ENCODE results near the gene SORCS2.

Gene SORCS2

DNA sequence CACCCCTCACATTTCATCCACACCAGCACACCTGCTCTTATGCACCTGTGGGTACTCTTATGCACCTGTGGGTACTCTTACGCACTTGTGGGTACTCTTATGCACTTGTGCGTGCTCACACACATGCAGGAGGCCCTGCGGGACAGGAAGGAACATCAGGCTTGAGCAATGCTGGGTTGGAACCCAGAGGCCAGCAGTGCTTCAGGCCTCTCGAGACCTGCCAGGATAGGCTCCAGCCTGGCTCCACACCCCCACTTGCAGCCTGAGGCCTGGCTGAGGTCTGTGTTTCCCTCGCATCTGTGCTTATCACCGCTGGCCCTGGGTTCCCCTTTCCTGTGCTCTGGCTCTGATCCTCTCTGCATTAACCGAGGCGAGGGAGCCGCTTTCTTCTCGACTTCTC, 34.7 kb downstream of the SORCS2 start:
- in situ Hi-C loops (cut with HindIII; ENCODE audit: low pct_unique_long_range_greater_than_20kb, low sequenced_read_pairs): no loop called here
- no peak for TF ChIP-seq JUND (IDR thresholded peaks at IDR 0.05; ENCODE audit: low read depth)
- DNase-seq (ENCODE audit: low read depth in 1 of 2, low spot score in 1 of 2): no peak

DNA sequence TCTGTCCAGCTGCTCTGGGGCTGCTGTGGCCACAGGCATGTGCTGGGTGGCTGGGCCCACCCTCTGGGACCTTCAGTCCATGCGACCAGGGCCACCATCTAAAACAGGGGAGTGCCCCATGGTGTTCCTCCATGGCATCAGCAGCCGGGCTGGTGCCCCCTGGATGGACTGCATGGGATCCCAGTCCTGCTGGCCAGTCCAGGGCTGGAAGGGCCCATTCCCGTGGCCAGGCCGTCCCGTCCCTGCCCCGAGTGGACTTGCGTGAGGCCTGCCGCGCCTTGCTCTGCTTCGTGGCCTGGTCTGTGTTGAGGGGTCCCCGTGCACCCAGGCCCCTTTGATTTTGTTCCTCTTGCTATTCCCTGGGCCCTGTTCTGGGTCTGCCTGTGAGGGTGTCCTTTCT, 36.4 kb downstream of the SORCS2 start:
- in situ Hi-C loops (cut with HindIII; ENCODE audit: low pct_unique_long_range_greater_than_20kb, low sequenced_read_pairs): no loop called here
- DNase-seq (ENCODE audit: low read depth in 1 of 2, low spot score in 1 of 2): no peak
- TF ChIP-seq JUND (IDR thresholded peaks at IDR 0.05; ENCODE audit: low read depth): no peak

DNA sequence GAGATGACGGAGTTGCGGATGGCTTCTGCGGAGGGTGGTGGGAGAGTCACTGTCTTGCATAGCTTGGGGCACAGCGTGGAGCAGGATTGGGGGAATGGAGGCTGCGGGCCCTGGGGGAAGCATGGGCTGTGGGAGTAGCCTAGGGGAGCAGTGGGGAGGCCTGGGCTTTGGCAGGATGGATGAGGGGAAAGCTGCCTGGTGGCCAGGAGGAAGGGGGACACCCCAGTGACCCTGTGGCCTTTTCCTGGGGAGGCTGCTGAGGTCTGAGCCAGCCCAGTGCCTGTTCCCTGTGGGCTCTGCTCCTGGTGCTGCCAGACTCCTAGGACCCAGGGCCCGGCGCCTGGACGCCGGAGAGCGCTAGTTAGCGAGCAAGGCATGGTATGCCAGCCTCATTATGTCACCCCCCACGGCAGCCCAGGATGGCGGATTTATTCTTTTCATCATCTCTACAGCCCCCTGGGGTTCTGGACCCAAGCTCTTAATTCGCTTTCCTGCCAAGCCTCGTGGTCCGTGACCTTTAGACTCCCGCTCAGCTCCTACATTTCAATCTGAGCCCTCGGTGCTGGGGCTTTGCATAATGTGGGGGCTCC, 39.8 kb downstream of the SORCS2 start:
- DNase-seq (ENCODE audit: low read depth in 1 of 2, low spot score in 1 of 2): no peak
- no peak for TF ChIP-seq JUND (IDR thresholded peaks at IDR 0.05; ENCODE audit: low read depth)
- in situ Hi-C loops (cut with HindIII; ENCODE audit: low pct_unique_long_range_greater_than_20kb, low sequenced_read_pairs): no loop called here

DNA sequence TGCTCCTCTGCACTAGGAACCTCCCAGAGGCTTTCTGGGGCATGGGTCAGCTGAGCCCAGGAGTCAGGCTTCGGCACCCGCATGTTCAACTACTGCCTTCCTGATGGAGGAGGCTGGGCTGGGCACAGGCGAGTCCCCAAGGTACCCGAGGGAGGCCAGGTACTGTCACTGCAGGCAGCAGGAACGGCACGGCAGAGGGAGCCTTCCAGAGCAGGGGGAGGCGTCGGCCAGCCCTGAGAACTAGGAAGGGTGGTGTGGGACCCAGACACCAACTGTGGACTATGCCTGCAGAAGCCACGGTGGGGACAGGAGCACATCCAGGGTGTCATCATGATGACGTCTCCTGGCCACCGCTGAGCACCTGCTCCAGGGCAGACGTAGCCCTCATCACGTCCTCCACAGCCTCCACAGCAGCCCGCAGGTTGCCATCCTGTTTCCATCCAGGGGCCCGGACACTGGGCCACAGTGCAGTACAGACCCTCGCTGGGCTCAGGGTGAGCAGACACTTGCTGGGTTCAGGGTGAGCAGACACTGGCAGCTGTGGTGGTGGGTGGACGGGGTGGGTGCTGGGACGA, 40.8 kb downstream of the SORCS2 start:
- DNase-seq (ENCODE audit: low read depth in 1 of 2, low spot score in 1 of 2): no peak
- TF ChIP-seq JUND (IDR thresholded peaks at IDR 0.05; ENCODE audit: low read depth): no peak
- in situ Hi-C loops (cut with HindIII; ENCODE audit: low pct_unique_long_range_greater_than_20kb, low sequenced_read_pairs): no loop called here

DNA sequence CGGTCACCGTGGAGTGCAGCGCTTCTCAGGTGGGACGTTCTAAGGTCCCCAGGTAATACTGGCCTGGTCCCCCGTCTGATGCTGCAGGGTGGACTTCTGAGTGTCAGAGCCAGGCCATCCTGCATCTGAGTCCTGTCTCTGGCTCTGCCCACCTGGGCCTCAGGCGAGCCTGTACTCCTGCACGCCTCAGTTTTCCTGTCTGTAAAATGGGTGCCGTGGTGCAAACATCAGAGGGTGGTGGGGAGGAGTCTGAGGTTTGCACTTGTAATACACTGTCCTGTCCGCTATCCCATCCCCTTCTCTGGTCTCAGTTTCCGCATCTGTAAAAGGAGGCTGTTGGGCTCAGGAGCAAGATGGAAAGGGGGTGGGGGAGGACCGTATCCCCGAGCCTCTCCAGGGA, 41.3 kb downstream of the SORCS2 start:
- DNase-seq (ENCODE audit: low read depth in 1 of 2, low spot score in 1 of 2): no peak
- no peak for TF ChIP-seq JUND (IDR thresholded peaks at IDR 0.05; ENCODE audit: low read depth)
- in situ Hi-C loops (cut with HindIII; ENCODE audit: low pct_unique_long_range_greater_than_20kb, low sequenced_read_pairs): no loop called here

DNA sequence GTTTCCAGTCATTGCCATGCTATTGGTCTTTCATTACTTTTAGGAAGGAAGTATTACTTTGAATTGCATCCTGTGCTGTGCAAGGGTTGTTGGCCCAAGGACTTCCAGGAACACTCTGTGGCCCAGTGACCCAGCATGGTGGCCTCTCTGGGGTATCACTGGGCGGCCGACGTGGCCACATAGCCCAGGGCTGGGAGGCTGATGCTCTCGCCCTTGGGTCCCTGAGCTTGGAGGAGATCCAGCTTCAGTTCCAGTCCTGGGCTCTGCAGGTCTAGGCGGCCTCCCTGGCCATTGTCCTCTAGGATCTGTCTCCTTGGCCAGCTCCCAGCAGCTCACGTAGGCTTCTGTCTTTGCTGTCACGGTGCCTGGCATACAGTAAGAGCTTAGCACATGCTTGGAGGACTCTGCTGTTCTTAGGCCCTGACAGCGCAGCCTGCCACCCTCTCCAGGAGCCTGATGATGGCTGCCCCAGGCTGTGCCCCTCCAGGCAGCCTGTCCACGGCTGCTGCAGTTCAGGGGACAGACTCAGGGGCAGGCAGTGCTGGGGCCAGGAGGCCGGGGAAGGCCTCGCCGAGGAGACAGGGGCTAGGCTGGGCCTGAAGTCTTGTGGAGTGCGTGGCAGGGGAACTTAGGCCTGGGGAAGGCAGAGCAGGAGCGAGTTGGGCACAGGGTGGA, 42.2 kb downstream of the SORCS2 start:
- in situ Hi-C loops (cut with HindIII; ENCODE audit: low pct_unique_long_range_greater_than_20kb, low sequenced_read_pairs): no loop called here
- no peak for TF ChIP-seq JUND (IDR thresholded peaks at IDR 0.05; ENCODE audit: low read depth)

DNA sequence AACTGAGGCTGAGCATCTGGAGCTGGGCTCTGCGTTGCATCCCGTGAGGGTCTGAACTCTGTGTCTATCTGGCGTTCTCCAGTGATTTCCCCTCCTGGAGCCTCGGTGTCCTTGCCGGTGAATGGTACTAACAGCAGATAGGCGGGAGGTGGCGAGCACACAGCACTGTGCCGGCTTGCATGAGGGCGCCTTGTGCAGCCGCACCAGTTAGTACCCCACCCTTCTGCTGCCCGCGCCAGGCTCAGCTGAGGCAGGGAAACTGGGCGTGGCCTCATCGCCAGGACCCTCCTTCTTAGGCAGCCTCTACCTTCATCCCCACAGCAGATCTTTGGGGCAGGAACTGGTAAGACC, 42.7 kb downstream of the SORCS2 start:
- in situ Hi-C loops (cut with HindIII; ENCODE audit: low pct_unique_long_range_greater_than_20kb, low sequenced_read_pairs): no loop called here
- no peak for TF ChIP-seq JUND (IDR thresholded peaks at IDR 0.05; ENCODE audit: low read depth)
- no peak for DNase-seq (ENCODE audit: low read depth in 1 of 2, low spot score in 1 of 2)

More for the DNA sequence above, 42.2 kb downstream of the SORCS2 start:
- DNase-seq (ENCODE audit: low read depth in 1 of 2, low spot score in 1 of 2): no peak

DNA sequence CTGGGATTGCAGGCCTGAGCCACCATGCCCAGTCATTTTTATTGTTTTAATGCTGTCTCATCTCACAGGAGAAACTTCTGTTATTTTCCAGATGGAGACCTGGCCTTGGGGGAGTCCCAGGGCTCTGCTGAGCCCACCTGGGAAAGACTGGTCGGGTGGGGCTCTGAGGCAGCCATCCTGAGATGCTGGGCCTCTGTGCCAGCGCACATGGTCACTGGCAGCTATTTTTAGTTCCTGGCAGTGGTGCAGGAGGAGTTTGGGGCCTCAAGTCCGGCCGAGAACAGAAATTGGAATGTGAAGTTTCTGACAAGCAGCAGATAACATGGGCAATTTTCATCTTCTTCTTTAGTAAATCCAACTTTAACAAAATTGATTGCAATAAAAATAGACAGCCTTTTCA, 44.5 kb downstream of the SORCS2 start:
- DNase-seq (ENCODE audit: low read depth in 1 of 2, low spot score in 1 of 2): no peak
- TF ChIP-seq JUND (IDR thresholded peaks at IDR 0.05; ENCODE audit: low read depth): no peak
- in situ Hi-C loops (cut with HindIII; ENCODE audit: low pct_unique_long_range_greater_than_20kb, low sequenced_read_pairs): no loop called here

DNA sequence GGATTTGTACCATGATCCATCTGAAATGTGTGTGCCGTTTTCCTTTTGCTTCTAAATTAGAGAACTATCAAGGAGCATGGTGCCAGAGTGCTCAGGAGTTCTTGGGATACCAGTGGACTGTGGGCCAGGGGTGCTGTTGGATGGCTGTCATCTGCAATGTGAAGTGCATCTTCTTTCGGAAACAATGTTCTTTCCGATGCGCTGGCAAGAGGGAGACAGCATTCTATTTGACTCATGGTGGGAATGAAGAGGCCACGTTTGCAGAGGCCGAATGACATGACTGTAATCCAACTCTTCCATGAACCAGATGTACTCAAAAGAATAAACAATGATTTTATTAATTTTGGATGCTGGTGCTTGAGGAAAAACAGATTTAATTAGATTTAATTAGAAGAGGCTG, 45.5 kb downstream of the SORCS2 start:
- no peak for TF ChIP-seq JUND (IDR thresholded peaks at IDR 0.05; ENCODE audit: low read depth)
- in situ Hi-C loops (cut with HindIII; ENCODE audit: low pct_unique_long_range_greater_than_20kb, low sequenced_read_pairs): no loop called here
- no peak for DNase-seq (ENCODE audit: low read depth in 1 of 2, low spot score in 1 of 2)

DNA sequence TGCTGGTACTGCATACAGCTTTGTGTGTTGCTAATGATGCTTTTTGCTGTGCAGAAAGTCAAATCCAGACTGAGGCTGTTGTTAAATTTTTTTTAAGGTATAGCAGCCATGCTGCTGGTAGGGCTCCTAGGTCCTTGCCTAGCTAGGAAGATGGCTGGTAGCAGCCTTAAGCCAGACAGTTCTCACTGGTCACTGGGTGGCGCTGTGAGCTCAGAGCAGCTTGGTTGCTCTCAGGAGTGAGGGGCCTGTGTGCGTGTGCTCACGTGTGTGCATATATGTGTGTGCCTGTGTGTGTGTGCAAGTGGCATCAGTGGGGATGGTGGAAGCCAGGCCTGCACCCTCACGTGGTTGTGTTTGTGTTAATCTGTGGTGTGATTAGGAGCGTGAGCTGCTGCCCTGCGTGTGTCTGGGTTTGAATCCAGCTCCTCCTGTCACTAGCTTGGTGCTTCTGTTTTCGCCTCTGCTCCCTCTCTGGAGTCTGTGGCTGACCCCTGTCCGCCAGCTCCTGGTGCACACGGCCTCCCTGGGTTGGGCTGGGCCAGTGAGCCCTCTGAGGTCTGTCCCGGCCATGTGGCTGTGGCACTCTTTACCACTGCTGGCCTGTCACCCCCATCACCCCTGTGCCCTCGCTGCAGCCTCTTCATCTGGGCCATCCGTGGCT, 46.1 kb downstream of the SORCS2 start:
- DNase-seq (ENCODE audit: low read depth in 1 of 2, low spot score in 1 of 2): no peak
- in situ Hi-C loops (cut with HindIII; ENCODE audit: low pct_unique_long_range_greater_than_20kb, low sequenced_read_pairs): no loop called here
- TF ChIP-seq JUND (IDR thresholded peaks at IDR 0.05; ENCODE audit: low read depth): no peak

DNA sequence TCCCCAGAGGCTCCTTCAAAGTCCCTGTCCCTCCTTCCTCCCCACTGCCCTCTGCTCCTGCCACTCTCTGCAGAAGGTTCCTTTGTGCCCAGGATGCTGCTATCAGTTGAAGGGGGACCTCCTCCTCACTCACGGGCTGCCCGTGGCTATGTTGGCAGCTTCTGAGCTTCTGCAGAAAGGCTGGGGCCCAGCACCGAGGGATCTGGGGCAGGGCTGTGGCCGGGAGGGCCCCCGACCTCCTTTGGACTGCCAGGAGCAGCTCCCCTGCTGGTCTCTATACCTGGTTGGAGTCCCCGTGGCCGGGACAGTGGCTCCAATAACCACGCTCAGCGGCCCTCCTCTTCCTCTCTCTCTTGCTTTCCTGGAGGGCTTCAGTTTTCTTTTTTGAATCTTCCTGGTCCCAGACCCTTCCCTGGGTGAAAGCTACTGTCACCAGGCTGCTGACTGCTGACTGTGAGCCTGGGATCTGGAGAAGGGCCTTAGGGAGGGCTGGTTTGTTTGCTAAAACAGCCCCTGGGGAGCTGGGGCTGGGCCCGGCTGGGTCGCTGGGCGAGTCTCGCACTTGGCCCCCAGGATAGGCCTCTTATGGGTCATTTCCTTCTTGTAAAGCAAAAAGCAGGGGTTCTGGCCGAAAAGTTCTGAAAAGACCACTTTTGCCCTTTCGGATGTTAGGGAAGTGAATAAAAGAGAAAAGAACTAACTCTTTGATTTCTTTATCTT, 46.9 kb downstream of the SORCS2 start:
- DNase-seq (ENCODE audit: low read depth in 1 of 2, low spot score in 1 of 2): no peak
- in situ Hi-C loops (cut with HindIII; ENCODE audit: low pct_unique_long_range_greater_than_20kb, low sequenced_read_pairs): no loop called here
- no peak for TF ChIP-seq JUND (IDR thresholded peaks at IDR 0.05; ENCODE audit: low read depth)

DNA sequence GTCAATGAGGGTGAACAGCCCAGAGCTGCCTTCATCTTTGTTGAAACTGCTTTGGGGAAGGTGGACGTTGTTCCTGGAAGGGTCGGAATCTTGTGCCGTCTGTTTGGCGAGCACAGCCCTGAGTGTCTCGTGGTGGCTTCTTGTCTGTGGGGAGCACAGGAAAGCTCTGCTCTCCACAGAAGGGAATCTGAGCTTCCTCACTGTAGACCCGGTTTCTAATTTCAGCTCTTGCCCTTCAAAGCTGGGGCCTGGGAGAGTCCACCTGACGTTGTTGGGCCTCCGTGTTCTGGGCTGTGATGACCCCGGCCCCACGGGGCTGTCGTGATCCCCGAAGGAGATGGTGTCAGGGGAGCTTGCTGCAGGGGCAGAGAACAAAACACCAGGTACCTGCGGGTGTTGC, 47.5 kb downstream of the SORCS2 start:
- in situ Hi-C loops (cut with HindIII; ENCODE audit: low pct_unique_long_range_greater_than_20kb, low sequenced_read_pairs): no loop called here
- no peak for TF ChIP-seq JUND (IDR thresholded peaks at IDR 0.05; ENCODE audit: low read depth)
- no peak for DNase-seq (ENCODE audit: low read depth in 1 of 2, low spot score in 1 of 2)

DNA sequence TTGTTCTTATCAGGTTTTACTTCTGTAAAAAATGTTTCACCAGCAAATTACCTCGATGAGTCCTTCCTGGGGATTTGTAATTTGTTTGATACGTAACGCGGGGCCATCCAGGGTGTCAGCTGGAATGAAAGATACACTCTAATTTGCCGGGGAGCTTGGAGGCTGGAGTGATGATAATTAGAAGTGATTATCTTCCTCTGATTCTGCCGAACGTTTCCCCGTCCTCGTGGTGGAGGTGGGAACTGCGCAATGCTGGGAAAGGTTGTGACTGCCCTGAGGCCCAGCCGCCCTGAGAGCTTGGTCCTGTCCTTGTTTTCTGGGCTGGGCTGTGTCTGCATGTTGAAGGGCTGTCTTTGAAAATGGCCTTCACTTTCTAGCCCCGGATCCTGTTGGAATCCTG, 48.0 kb downstream of the SORCS2 start:
- TF ChIP-seq JUND (IDR thresholded peaks at IDR 0.05; ENCODE audit: low read depth): no peak
- in situ Hi-C loops (cut with HindIII; ENCODE audit: low pct_unique_long_range_greater_than_20kb, low sequenced_read_pairs): no loop called here
- no peak for DNase-seq (ENCODE audit: low read depth in 1 of 2, low spot score in 1 of 2)

All from T47D (cell line).